ENCODE data around the gene EFCAB7.

Gene EFCAB7

GRCh38 chr1:63522891-63523728 lies at the start of gene EFCAB7, which contains the start of gene ITGB3BP:
TSS of gene EFCAB7 (plus strand) at chr1:63523525. CDS start at chr1:63525573, 2,048 bp downstream.
TSS of gene ITGB3BP (minus strand) at chr1:63523225. CDS start at chr1:63523133, 92 bp downstream.
- peak; percentile 80 for DNase-seq

GRCh38 chr1:63475761-63476160 lies 47.6 kb upstream of the EFCAB7 start:
- no peak for DNase-seq

GRCh38 chr1:63480057-63480456 lies 43.3 kb upstream of the EFCAB7 start:
- DNase-seq = no peak

GRCh38 chr1:63486629-63487028 lies 36.7 kb upstream of the EFCAB7 start:
- DNase-seq = no peak

GRCh38 chr1:63487336-63488065 lies 35.8 kb upstream of the EFCAB7 start:
- DNase-seq = no peak

- no peak for DNase-seq
Measured at GRCh38 chr1:63497577-63497976, 25.7 kb upstream of the EFCAB7 start.

GRCh38 chr1:63498106-63498505 lies 25.2 kb upstream of the EFCAB7 start:
- DNase-seq = no peak

GRCh38 chr1:63501256-63501655 lies 22.1 kb upstream of the EFCAB7 start:
- DNase-seq = no peak

- no peak for DNase-seq
Measured at GRCh38 chr1:63506782-63507181, 16.5 kb upstream of the EFCAB7 start.

- no peak for DNase-seq
Measured at GRCh38 chr1:63509718-63510117, 13.6 kb upstream of the EFCAB7 start.

- DNase-seq = no peak
Measured at GRCh38 chr1:63512584-63512983, 10.7 kb upstream of the EFCAB7 start.

- DNase-seq = no peak
Measured at GRCh38 chr1:63516629-63517028, 6.7 kb upstream of the EFCAB7 start.

GRCh38 chr1:63523738-63524137 lies 413 bp downstream of the EFCAB7 start:
- DNase-seq = no peak

GRCh38 chr1:63524201-63524600 lies 876 bp downstream of the EFCAB7 start:
- no peak for DNase-seq

- DNase-seq = no peak
Measured at GRCh38 chr1:63532727-63533126, 9.4 kb downstream of the EFCAB7 start.

- no peak for DNase-seq
Measured at GRCh38 chr1:63533931-63534330, 10.6 kb downstream of the EFCAB7 start.

GRCh38 chr1:63534406-63534805 lies 11.1 kb downstream of the EFCAB7 start:
- DNase-seq = no peak

- DNase-seq = no peak
Measured at GRCh38 chr1:63537006-63537405, 13.7 kb downstream of the EFCAB7 start.

GRCh38 chr1:63537940-63538339 lies 14.6 kb downstream of the EFCAB7 start:
- no peak for DNase-seq

GRCh38 chr1:63545780-63546179 lies 22.5 kb downstream of the EFCAB7 start:
- DNase-seq = no peak

GRCh38 chr1:63547621-63548294 lies 24.4 kb downstream of the EFCAB7 start:
- no peak for DNase-seq

GRCh38 chr1:63548303-63548702 lies 25.0 kb downstream of the EFCAB7 start:
- DNase-seq = no peak

- no peak for DNase-seq
Measured at GRCh38 chr1:63548877-63549276, 25.6 kb downstream of the EFCAB7 start.

GRCh38 chr1:63555480-63555879 lies 32.2 kb downstream of the EFCAB7 start:
- no peak for DNase-seq

Data from activated naive CD4-positive, alpha-beta T cell treated with anti-CD3 and anti-CD28 coated beads, Interleukin-2, amount 50 U/mL, for 16 hours (primary cell).